ENCODE measurements around the gene ZGRF1. TPM values are rescaled to one million over a fixed set of nuclear protein-coding genes. Genes with fewer than 3 reads are reported as not detected.
"Not testable (repeated sequence)": the region's sequence is repeated elsewhere in the genome, so short reads cannot be mapped to it uniquely, and the experiment has no call there.

Gene ZGRF1
- total and polyA plus RNA-seq, 10 of the 15 experiments (the other 5 are each of a cell fraction or from before 2014, with no cell fraction given) = 8.5 to 32.1 (median 20.1) TPM

- H3K4me2 ChIP-seq (ENCODE audit: control insufficient read depth, insufficient read depth); H3K4me1 ChIP-seq (ENCODE audit: control insufficient read depth, insufficient read depth, low read length); H3K27ac ChIP-seq (ENCODE audit: control insufficient read depth, insufficient read depth); in situ Hi-C loops (cut with MboI); H2AFZ ChIP-seq (ENCODE audit: control insufficient read depth, low read depth, low read length); FAIRE-seq; DNase-seq (ENCODE audit: low read depth, low spot score); H3K9me3 ChIP-seq (replicated peaks; ENCODE audit: control insufficient read depth, insufficient read depth, low read length); H4K20me1 ChIP-seq (ENCODE audit: control insufficient read depth, insufficient read depth); H3K27me3 ChIP-seq (replicated peaks in 1 of 2; ENCODE audit: control insufficient read depth in 2 of 2, insufficient read depth in 2 of 2, low read length in 1 of 2); intact Hi-C loops (cut with micrococcal nuclease; ENCODE audit: unreplicated experiment); H3K9ac ChIP-seq (ENCODE audit: control insufficient read depth, insufficient read depth, low read length); H3K79me2 ChIP-seq (ENCODE audit: control insufficient read depth, insufficient read depth, low read length); H3K4me3 ChIP-seq; ATAC-seq; BruUV-seq (replicated peaks): not testable (repeated sequence)
- ChIA-PET CTCF (interaction anchor here (0.9 to 4.2 kb wide), 6 partner anchors 13 to 162 kb away, joined by 3 to 21 read pairs (median 6); no protein-coding TSS in a partner anchor), RAD21 (ENCODE audit: unreplicated experiment) (interaction anchor here (1.4 kb wide), 1 partner anchor 109 kb away, joined by 4 read pairs; no protein-coding TSS in a partner anchor), POLR2A (interaction anchor here (1.1 kb wide), 1 partner anchor 14 kb away, joined by 3 read pairs; no protein-coding TSS in a partner anchor), SMC1A (ENCODE audit: uncharacterized antibody, unreplicated experiment) (interaction anchor here (0.7 to 3.0 kb wide), 6 partner anchors 9 to 317 kb away, joined by 3 to 10 read pairs (median 4); no protein-coding TSS in a partner anchor)
- 89% methylated on average over 5 of the region's 5 CpGs for WGBS (ENCODE audit: insufficient coverage, insufficient replicate concordance, low lambda C conversion rate, missing lambda C conversion rate)
- H3K36me3 ChIP-seq (ENCODE audit: control insufficient read depth in 2 of 2, insufficient read depth in 2 of 2, low read length in 1 of 2) = peaks cover 0 to 12% of the 10 kb centered on the region in 2 experiments; a peak in 2 of 4 replicates
These were observed 19.4 kb upstream of the ZGRF1 start for GRCh38 chr4:112656115-112656514.

DNA sequence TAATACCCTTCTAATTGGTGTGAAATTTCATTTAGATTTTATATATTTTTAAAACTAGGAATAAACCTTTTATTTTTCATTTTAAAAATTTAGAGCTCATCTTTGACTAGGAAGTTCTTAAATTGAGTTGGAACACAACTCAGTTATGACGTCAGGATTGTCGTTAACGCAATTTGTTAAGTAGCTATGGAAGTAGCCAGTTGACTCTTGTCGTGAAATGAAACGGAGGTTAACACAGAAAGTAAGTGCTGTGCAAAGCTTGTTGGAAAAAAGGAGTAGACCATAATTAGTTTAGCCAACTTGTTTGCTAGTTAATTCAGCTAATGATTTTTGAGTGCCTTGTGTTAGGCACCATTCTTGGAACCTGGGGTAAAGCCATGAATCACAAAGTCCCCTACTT is 18.6 kb upstream of the ZGRF1 start:
- no peak overlapping the region for H3K9ac ChIP-seq (ENCODE audit: control insufficient read depth, insufficient read depth, low read length)
- DNase-seq (ENCODE audit: low read depth, low spot score) (no peak), FAIRE-seq (no peak), ATAC-seq (no peak)
- no peaks in the 10 kb centered on the region for H3K4me1 ChIP-seq (ENCODE audit: control insufficient read depth, insufficient read depth, low read length)
- BruUV-seq (replicated peaks) = no TSS peak
- POLR2A ChIA-PET = no interaction called here
- peaks cover 0 to 12% of the 10 kb centered on the region in 2 experiments; a peak in 2 of 4 replicates for H3K36me3 ChIP-seq (ENCODE audit: control insufficient read depth in 2 of 2, insufficient read depth in 2 of 2, low read length in 1 of 2)
- no peak overlapping the region for H3K4me3 ChIP-seq
- no peaks in the 10 kb centered on the region for H3K27me3 ChIP-seq (replicated peaks in 1 of 2; ENCODE audit: control insufficient read depth in 2 of 2, insufficient read depth in 2 of 2, low read length in 1 of 2)
- TF ChIP-seq SREBF1 (IDR thresholded peaks at IDR 0.05; ENCODE audit: low read length) = no peak
- no peak for TF ChIP-seq MEF2A (IDR thresholded peaks at IDR 0.05; ENCODE audit: insufficient read depth, low read depth, low read length)
- TF ChIP-seq CBX3 (IDR thresholded peaks at IDR 0.05; ENCODE audit: borderline replicate concordance, low read depth) = no peak
- no peak for TF ChIP-seq TARDBP (IDR thresholded peaks at IDR 0.05; ENCODE audit: borderline replicate concordance)
- TF ChIP-seq, protein P1, sequence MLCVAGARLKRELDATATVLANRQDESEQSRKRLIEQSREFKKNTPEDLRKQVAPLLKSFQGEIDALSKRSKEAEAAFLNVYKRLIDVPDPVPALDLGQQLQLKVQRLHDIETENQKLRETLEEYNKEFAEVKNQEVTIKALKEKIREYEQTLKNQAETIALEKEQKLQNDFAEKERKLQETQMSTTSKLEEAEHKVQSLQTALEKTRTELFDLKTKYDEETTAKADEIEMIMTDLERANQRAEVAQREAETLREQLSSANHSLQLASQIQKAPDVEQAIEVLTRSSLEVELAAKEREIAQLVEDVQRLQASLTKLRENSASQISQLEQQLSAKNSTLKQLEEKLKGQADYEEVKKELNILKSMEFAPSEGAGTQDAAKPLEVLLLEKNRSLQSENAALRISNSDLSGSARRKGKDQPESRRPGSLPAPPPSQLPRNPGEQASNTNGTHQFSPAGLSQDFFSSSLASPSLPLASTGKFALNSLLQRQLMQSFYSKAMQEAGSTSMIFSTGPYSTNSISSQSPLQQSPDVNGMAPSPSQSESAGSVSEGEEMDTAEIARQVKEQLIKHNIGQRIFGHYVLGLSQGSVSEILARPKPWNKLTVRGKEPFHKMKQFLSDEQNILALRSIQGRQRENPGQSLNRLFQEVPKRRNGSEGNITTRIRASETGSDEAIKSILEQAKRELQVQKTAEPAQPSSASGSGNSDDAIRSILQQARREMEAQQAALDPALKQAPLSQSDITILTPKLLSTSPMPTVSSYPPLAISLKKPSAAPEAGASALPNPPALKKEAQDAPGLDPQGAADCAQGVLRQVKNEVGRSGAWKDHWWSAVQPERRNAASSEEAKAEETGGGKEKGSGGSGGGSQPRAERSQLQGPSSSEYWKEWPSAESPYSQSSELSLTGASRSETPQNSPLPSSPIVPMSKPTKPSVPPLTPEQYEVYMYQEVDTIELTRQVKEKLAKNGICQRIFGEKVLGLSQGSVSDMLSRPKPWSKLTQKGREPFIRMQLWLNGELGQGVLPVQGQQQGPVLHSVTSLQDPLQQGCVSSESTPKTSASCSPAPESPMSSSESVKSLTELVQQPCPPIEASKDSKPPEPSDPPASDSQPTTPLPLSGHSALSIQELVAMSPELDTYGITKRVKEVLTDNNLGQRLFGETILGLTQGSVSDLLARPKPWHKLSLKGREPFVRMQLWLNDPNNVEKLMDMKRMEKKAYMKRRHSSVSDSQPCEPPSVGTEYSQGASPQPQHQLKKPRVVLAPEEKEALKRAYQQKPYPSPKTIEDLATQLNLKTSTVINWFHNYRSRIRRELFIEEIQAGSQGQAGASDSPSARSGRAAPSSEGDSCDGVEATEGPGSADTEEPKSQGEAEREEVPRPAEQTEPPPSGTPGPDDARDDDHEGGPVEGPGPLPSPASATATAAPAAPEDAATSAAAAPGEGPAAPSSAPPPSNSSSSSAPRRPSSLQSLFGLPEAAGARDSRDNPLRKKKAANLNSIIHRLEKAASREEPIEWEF (IDR thresholded peaks at IDR 0.05; ENCODE audit: insufficient replicate concordance, low read depth, low read length) = no peak
- TF ChIP-seq FOXK2 (IDR thresholded peaks at IDR 0.05) = no peak
- TF ChIP-seq, protein P2, sequence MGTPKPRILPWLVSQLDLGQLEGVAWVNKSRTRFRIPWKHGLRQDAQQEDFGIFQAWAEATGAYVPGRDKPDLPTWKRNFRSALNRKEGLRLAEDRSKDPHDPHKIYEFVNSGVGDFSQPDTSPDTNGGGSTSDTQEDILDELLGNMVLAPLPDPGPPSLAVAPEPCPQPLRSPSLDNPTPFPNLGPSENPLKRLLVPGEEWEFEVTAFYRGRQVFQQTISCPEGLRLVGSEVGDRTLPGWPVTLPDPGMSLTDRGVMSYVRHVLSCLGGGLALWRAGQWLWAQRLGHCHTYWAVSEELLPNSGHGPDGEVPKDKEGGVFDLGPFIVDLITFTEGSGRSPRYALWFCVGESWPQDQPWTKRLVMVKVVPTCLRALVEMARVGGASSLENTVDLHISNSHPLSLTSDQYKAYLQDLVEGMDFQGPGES (IDR thresholded peaks at IDR 0.05) = no peak
- H3K9me3 ChIP-seq (replicated peaks; ENCODE audit: control insufficient read depth, insufficient read depth, low read length) = no peaks in the 10 kb centered on the region
- in situ Hi-C loops (cut with MboI) (no loop called here), intact Hi-C loops (cut with micrococcal nuclease; ENCODE audit: unreplicated experiment) (no loop called here)
- RAD21 ChIA-PET (ENCODE audit: unreplicated experiment) = interaction anchor here (0.8 to 1.4 kb wide), 4 partner anchors 8 to 110 kb away, joined by 3 to 4 read pairs (median 3); no protein-coding TSS in a partner anchor
- SMC1A ChIA-PET (ENCODE audit: uncharacterized antibody, unreplicated experiment) = interaction anchor here (0.6 to 1.5 kb wide), 4 partner anchors 8 to 130 kb away, joined by 3 to 16 read pairs (median 4); no protein-coding TSS in a partner anchor
- H3K27ac ChIP-seq (ENCODE audit: control insufficient read depth, insufficient read depth) = no peak overlapping the region
- no peaks in the 10 kb centered on the region for H4K20me1 ChIP-seq (ENCODE audit: control insufficient read depth, insufficient read depth)
- no peaks in the 10 kb centered on the region for H3K79me2 ChIP-seq (ENCODE audit: control insufficient read depth, insufficient read depth, low read length)
- 97% methylated on average over 5 of the region's 5 CpGs for WGBS (ENCODE audit: insufficient coverage, insufficient replicate concordance, low lambda C conversion rate, missing lambda C conversion rate)
- CTCF ChIA-PET = interaction anchor here (0.6 to 4.2 kb wide), 9 partner anchors 8 to 141 kb away, joined by 3 to 21 read pairs (median 4); no protein-coding TSS in a partner anchor
- H3K4me2 ChIP-seq (ENCODE audit: control insufficient read depth, insufficient read depth) = no peak overlapping the region
- H2AFZ ChIP-seq (ENCODE audit: control insufficient read depth, low read depth, low read length) = no peak overlapping the region

All from GM12878 (cell line).